ENCODE results near the gene ACKR2.
"Not testable (repeated sequence)": the region's sequence is repeated elsewhere in the genome, so short reads cannot be mapped to it uniquely, and the experiment has no call there.

The ACKR2 gene

GRCh38 chr3:42801784-42802183, 7.5 kb upstream of the ACKR2 start:
- DNase-seq (ENCODE audit: low read depth) = no peak

- DNase-seq (ENCODE audit: low read depth) = no peak
Measured at GRCh38 chr3:42802876-42803413, 6.3 kb upstream of the ACKR2 start.

GRCh38 chr3:42803414-42804105, 5.7 kb upstream of the ACKR2 start:
- no peak for DNase-seq (ENCODE audit: low read depth)

- DNase-seq (ENCODE audit: low read depth) = peak; percentile 90
Measured at GRCh38 chr3:42804106-42804830, 5.0 kb upstream of the ACKR2 start, which contains the start of gene HIGD1A. Gene HIGD1A (minus strand): TSS chr3:42804490. CDS start chr3:42794253, 10,237 bp downstream.

- DNase-seq (ENCODE audit: low read depth) = no peak
Measured at GRCh38 chr3:42804831-42805132, 4.5 kb upstream of the ACKR2 start.

GRCh38 chr3:42805141-42805821, 4.0 kb upstream of the ACKR2 start:
- DNase-seq (ENCODE audit: low read depth) = no peak

GRCh38 chr3:42807929-42808328, 1.3 kb upstream of the ACKR2 start:
- no peak for DNase-seq (ENCODE audit: low read depth)

GRCh38 chr3:42810706-42811105, 1.5 kb downstream of the ACKR2 start:
- DNase-seq (ENCODE audit: low read depth) = not testable (repeated sequence)

- DNase-seq (ENCODE audit: low read depth) = not testable (repeated sequence)
Measured at GRCh38 chr3:42811118-42811883, 2.1 kb downstream of the ACKR2 start.

- no peak for DNase-seq (ENCODE audit: low read depth)
Measured at GRCh38 chr3:42814246-42814645, 5.0 kb downstream of the ACKR2 start.

- no peak for DNase-seq (ENCODE audit: low read depth)
Measured at GRCh38 chr3:42814914-42815507, 5.8 kb downstream of the ACKR2 start.

- no peak for DNase-seq (ENCODE audit: low read depth)
Measured at GRCh38 chr3:42815826-42816225, 6.6 kb downstream of the ACKR2 start.

- no peak for DNase-seq (ENCODE audit: low read depth)
Measured at GRCh38 chr3:42819351-42819965, 10.2 kb downstream of the ACKR2 start.

- no peak for DNase-seq (ENCODE audit: low read depth)
Measured at GRCh38 chr3:42820746-42821051, 11.5 kb downstream of the ACKR2 start.

- DNase-seq (ENCODE audit: low read depth) = no peak
Measured at GRCh38 chr3:42822828-42823227, 13.6 kb downstream of the ACKR2 start.

- DNase-seq (ENCODE audit: low read depth) = no peak
Measured at GRCh38 chr3:42823351-42823750, 14.1 kb downstream of the ACKR2 start.

- no peak for DNase-seq (ENCODE audit: low read depth)
Measured at GRCh38 chr3:42826141-42826540, 16.9 kb downstream of the ACKR2 start.

- DNase-seq (ENCODE audit: low read depth) = no peak
Measured at GRCh38 chr3:42827023-42827422, 17.8 kb downstream of the ACKR2 start.

- DNase-seq (ENCODE audit: low read depth) = no peak
Measured at GRCh38 chr3:42827654-42828053, 18.4 kb downstream of the ACKR2 start.

GRCh38 chr3:42829083-42829627, 19.9 kb downstream of the ACKR2 start:
- DNase-seq (ENCODE audit: low read depth) = no peak
